Measurements from ENCODE around the gene MRPL18. TPM values are rescaled to one million over a fixed set of nuclear protein-coding genes. Genes with fewer than 3 reads are reported as not detected.

Gene MRPL18
- polyA plus RNA-seq, 1 donor from 2014 or later: 105 TPM

GRCh38 chr6:159766906-159767305 lies 23.4 kb upstream of the MRPL18 start:
- no peak overlapping the region for H3K27ac ChIP-seq (ENCODE audit: low read length)
- no peak overlapping the region for H3K4me3 ChIP-seq (ENCODE audit: low read length)
- no peaks in the 10 kb centered on the region for H3K9me2 ChIP-seq (ENCODE audit: insufficient read depth, low read length)
- no peaks in the 10 kb centered on the region for H3F3A ChIP-seq (ENCODE audit: insufficient read depth, low read length, poor library complexity, severe bottlenecking)
- no peaks in the 10 kb centered on the region for H3K9me3 ChIP-seq (ENCODE audit: low read length)
- H3K36me3 ChIP-seq (ENCODE audit: insufficient read depth, low read length): peaks cover 26% of the 10 kb centered on the region
- H4K20me1 ChIP-seq (ENCODE audit: insufficient read depth): no peaks in the 10 kb centered on the region
- TF ChIP-seq CTCF (IDR thresholded peaks at IDR 0.05; ENCODE audit: poor library complexity, severe bottlenecking) (no peak), MXI1 (conservative IDR thresholded peaks at IDR 0.05; ENCODE audit: poor library complexity, severe bottlenecking) (no peak), POLR2AphosphoS5 (IDR thresholded peaks at IDR 0.05) (no peak), SMC3 (conservative IDR thresholded peaks at IDR 0.05; ENCODE audit: poor library complexity) (no peak), TAF1 (IDR thresholded peaks at IDR 0.05; ENCODE audit: low read depth) (no peak), RAD21 (conservative IDR thresholded peaks at IDR 0.05) (no peak), EP300 (conservative IDR thresholded peaks at IDR 0.05; ENCODE audit: poor library complexity, severe bottlenecking) (no peak)
- H2AFZ ChIP-seq (ENCODE audit: low read depth, low read length): no peak overlapping the region
- H3K27me3 ChIP-seq (ENCODE audit: insufficient read depth, low read depth, low read length): no peaks in the 10 kb centered on the region
- H3K79me2 ChIP-seq (replicated peaks; ENCODE audit: insufficient read depth, low read length): peaks cover 33% of the 10 kb centered on the region
- H3K9ac ChIP-seq (ENCODE audit: low read length): no peak overlapping the region
- H3K4me2 ChIP-seq (ENCODE audit: low read length): no peak overlapping the region

- H3K4me2 ChIP-seq (ENCODE audit: low read length): no peak overlapping the region
These were observed 20.8 kb upstream of the MRPL18 start for GRCh38 chr6:159769470-159769869.

More at GRCh38 chr6:159769470-159769869, 20.8 kb upstream of the MRPL18 start:
- Histone ChIP-seq H3K4me3 (ENCODE audit: low read length) (no peak overlapping the region), H3K79me2 (replicated peaks; ENCODE audit: insufficient read depth, low read length) (peaks cover 19% of the 10 kb centered on the region), H3K9ac (ENCODE audit: low read length) (no peak overlapping the region), H4K20me1 (ENCODE audit: insufficient read depth) (no peaks in the 10 kb centered on the region), H3K36me3 (ENCODE audit: insufficient read depth, low read length) (peaks cover 25% of the 10 kb centered on the region), H3F3A (ENCODE audit: insufficient read depth, low read length, poor library complexity, severe bottlenecking) (no peaks in the 10 kb centered on the region), H3K9me2 (ENCODE audit: insufficient read depth, low read length) (no peaks in the 10 kb centered on the region), H3K27ac (ENCODE audit: low read length) (no peak overlapping the region), H2AFZ (ENCODE audit: low read depth, low read length) (no peak overlapping the region), H3K9me3 (ENCODE audit: low read length) (no peaks in the 10 kb centered on the region), H3K27me3 (ENCODE audit: insufficient read depth, low read depth, low read length) (no peaks in the 10 kb centered on the region)
- no peak for TF ChIP-seq REST (IDR thresholded peaks at IDR 0.05; ENCODE audit: borderline replicate concordance)
- TF ChIP-seq MXI1 (conservative IDR thresholded peaks at IDR 0.05; ENCODE audit: poor library complexity, severe bottlenecking): no peak
- no peak for TF ChIP-seq TAF1 (IDR thresholded peaks at IDR 0.05; ENCODE audit: low read depth)
- TF ChIP-seq POLR2AphosphoS5 (IDR thresholded peaks at IDR 0.05): no peak
- TF ChIP-seq CTCF (IDR thresholded peaks at IDR 0.05; ENCODE audit: poor library complexity, severe bottlenecking): no peak
- TF ChIP-seq RAD21 (conservative IDR thresholded peaks at IDR 0.05): no peak
